IPS-15b (cell line): ENCODE data around the gene PITPNC1.
"Not testable (repeated sequence)": the region's sequence is repeated elsewhere in the genome, so short reads cannot be mapped to it uniquely, and the experiment has no call there.

Experiments
- H3K27me3 ChIP-seq: one replicate; pipeline ENCODE4 v1.6.1; 2013; ENCODE audit warnings: low read length; ENCODE audit not compliant: control insufficient read depth, insufficient read depth
- H3K36me3 ChIP-seq: one replicate; pipeline ENCODE4 v1.6.1; 2013; ENCODE audit warnings: low read length; ENCODE audit not compliant: control insufficient read depth, insufficient read depth
- H3K4me1 ChIP-seq: one replicate; pipeline ENCODE4 v1.6.1; 2013; ENCODE audit warnings: mild to moderate bottlenecking, low read length; ENCODE audit not compliant: control insufficient read depth, insufficient read depth
- H3K4me3 ChIP-seq: one replicate; pipeline ENCODE4 v1.5.1; 2013; ENCODE audit warnings: low read depth, low read length
- H3K9ac ChIP-seq: one replicate; pipeline ENCODE4 v1.6.1; 2013; ENCODE audit warnings: low read depth, mild to moderate bottlenecking, low read length
- H3K9me3 ChIP-seq: one replicate; pipeline ENCODE4 v1.6.1; 2013; ENCODE audit warnings: mild to moderate bottlenecking, low read length; ENCODE audit not compliant: control insufficient read depth, insufficient read depth

The PITPNC1 gene

DNA sequence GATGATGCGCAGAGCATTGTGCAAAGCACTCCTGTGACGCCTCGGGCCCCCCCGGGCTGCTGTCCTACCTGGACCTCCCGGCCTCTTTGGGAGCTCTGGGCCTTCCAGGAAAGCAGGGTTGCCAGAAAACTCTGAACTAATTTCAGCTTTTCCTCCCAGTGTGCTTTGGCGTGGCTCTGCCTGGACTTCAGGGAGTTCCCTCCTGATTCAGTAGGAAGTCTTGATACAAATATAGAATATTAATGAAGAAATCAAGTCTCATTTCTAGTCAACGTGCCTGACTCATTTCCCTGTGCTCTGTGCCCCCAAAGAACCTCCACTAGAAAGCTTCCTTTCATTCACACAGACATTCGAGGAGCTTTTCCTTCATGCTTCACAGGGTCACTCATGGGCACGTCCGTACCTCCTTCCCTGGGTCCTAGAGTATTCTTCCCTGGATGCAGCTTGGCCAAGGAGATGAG lies 256.7 kb downstream of the PITPNC1 start:
- H3K27me3 ChIP-seq = no peaks in the 10 kb centered on the region
- H3K36me3 ChIP-seq = peaks cover 3% of the 10 kb centered on the region

GRCh38 chr17:67635681-67636080 lies 258.6 kb downstream of the PITPNC1 start:
- Histone ChIP-seq H3K4me3 (no peak overlapping the region), H3K4me1 (peaks cover 3% of the 10 kb centered on the region), H3K9me3 (no peaks in the 10 kb centered on the region), H3K36me3 (peaks cover 3% of the 10 kb centered on the region), H3K27me3 (no peaks in the 10 kb centered on the region), H3K9ac (no peak overlapping the region)

More for the DNA sequence above, 256.7 kb downstream of the PITPNC1 start:
- Histone ChIP-seq H3K9ac (no peak overlapping the region), H3K9me3 (no peaks in the 10 kb centered on the region), H3K4me1 (no peaks in the 10 kb centered on the region), H3K4me3 (no peak overlapping the region)

- Histone ChIP-seq H3K9ac (no peak overlapping the region), H3K36me3 (peaks cover 3% of the 10 kb centered on the region), H3K9me3 (no peaks in the 10 kb centered on the region), H3K27me3 (no peaks in the 10 kb centered on the region), H3K4me1 (peaks cover 3% of the 10 kb centered on the region), H3K4me3 (no peak overlapping the region)
These were observed 259.2 kb downstream of the PITPNC1 start for GRCh38 chr17:67636312-67636711.

GRCh38 chr17:67636834-67637520 lies 259.9 kb downstream of the PITPNC1 start:
- Histone ChIP-seq H3K9me3 (no peaks in the 10 kb centered on the region), H3K36me3 (peaks cover 3% of the 10 kb centered on the region), H3K4me3 (no peak overlapping the region), H3K9ac (no peak overlapping the region), H3K4me1 (peaks cover 3% of the 10 kb centered on the region), H3K27me3 (no peaks in the 10 kb centered on the region)

DNA sequence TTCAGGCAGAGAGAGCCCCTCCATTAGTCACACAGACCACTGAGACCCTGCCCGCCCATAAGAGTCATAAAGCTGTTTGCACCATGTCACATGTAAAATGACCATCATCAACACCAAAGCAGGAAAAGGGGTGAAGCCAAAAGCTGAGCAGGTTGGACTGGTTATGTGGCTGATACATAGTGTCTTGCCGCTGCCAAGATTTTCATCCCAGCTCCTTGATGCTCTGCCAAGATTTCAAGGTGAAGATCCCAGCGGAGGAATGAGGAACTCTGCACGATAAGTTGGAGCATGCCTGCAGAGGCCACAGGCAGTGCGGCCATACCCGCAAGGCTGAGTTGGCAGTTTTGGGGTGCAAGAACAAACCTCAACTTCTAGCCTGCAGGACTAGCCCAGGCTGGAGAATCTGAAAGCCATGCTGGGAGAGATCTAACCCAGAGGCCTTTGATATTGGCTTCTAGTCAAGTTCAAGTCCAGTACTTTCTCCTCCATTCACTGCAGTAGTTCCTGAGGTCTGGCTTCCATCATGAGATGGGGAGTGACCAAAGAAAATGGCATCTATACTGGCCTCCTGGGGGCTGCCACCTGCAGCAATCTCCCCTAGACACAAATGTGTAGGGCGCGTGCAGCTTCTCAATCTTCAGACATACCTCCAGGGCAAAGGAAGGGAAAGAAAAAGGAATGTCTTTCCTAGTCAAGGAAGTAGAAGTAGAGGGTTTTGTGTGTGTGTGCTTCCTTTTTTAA lies 261.0 kb downstream of the PITPNC1 start:
- Histone ChIP-seq H3K9me3 (no peaks in the 10 kb centered on the region), H3K36me3 (peaks cover under 1% of the 10 kb centered on the region), H3K9ac (no peak overlapping the region), H3K4me3 (no peak overlapping the region), H3K27me3 (no peaks in the 10 kb centered on the region), H3K4me1 (peaks cover 3% of the 10 kb centered on the region)

- Histone ChIP-seq H3K27me3 (no peaks in the 10 kb centered on the region), H3K4me1 (peaks cover 3% of the 10 kb centered on the region), H3K9me3 (no peaks in the 10 kb centered on the region), H3K36me3 (no peaks in the 10 kb centered on the region), H3K9ac (no peak overlapping the region), H3K4me3 (no peak overlapping the region)
These were observed 261.8 kb downstream of the PITPNC1 start for GRCh38 chr17:67638871-67639270.

DNA sequence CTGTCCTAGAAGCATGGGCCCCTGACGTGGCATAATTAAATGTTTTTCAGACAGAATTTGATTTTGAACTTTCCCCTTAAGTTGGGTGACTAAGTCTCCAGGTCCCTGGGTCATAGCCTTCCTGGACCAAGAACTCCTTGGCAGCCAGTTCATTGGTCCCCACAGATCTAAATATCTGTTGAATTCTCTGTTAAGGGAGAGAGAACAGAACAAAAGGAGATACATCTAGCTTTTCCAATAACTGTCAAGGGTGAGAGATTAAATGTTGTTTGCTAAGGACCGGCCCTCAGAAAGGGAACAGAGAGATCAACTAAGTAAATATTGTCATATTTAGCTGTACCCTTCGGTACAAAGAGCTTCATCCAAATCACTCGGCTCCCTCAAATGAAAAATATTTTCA lies 262.5 kb downstream of the PITPNC1 start:
- Histone ChIP-seq H3K36me3 (no peaks in the 10 kb centered on the region), H3K4me1 (peaks cover 3% of the 10 kb centered on the region), H3K9me3 (no peaks in the 10 kb centered on the region), H3K4me3 (no peak overlapping the region), H3K27me3 (no peaks in the 10 kb centered on the region), H3K9ac (no peak overlapping the region)

DNA sequence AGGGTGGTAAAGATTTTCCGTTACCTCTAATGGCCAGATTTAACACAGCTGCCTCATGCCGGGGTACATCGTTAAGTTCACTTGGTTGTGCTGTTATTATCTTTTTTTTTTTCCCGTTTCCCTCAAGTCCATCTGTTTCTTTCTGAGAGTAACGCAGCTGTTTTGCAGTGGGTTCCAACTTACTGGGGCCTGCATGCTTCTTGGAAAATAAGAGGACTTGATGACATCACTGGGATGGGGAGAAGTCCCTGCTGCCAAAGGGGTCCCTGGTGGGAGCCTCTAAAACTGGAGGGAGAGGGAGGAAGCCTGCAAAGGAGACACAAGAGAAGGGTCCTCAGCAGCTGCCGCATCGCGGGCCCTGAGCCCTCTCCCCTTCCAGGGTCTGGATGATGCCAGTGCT lies 262.9 kb downstream of the PITPNC1 start:
- peaks cover 3% of the 10 kb centered on the region for H3K4me1 ChIP-seq
- H3K4me3 ChIP-seq = no peak overlapping the region
- H3K9me3 ChIP-seq = no peaks in the 10 kb centered on the region
- H3K9ac ChIP-seq = no peak overlapping the region
- H3K27me3 ChIP-seq = no peaks in the 10 kb centered on the region
- no peaks in the 10 kb centered on the region for H3K36me3 ChIP-seq

DNA sequence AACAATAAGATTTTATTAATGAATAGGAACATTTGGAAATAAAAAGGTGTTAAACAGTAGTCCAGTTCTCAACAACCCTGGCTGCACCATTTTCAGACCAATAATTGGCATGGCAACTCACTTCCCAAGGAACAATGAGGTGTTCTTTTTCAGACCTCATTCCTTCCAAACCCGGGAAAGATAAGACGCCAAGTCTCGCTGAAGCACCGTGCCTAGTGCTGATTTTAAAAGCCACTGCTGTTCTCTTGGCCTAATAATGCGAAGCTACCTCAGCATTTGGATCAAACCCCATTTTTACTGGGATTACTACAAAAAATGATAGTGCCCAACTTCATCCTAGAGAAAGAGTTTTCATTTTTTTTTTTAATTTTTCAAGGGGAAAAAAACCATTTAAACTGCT lies 265.4 kb downstream of the PITPNC1 start:
- Histone ChIP-seq H3K27me3 (no peaks in the 10 kb centered on the region), H3K9me3 (no peaks in the 10 kb centered on the region), H3K9ac (no peak overlapping the region), H3K4me1 (peaks cover 3% of the 10 kb centered on the region), H3K4me3 (no peak overlapping the region), H3K36me3 (no peaks in the 10 kb centered on the region)

GRCh38 chr17:67644061-67644460 lies 267.0 kb downstream of the PITPNC1 start:
- H3K27me3 ChIP-seq = no peaks in the 10 kb centered on the region
- no peaks in the 10 kb centered on the region for H3K36me3 ChIP-seq
- H3K9ac ChIP-seq = no peak overlapping the region
- no peak overlapping the region for H3K4me3 ChIP-seq
- no peaks in the 10 kb centered on the region for H3K9me3 ChIP-seq
- peaks cover 3% of the 10 kb centered on the region for H3K4me1 ChIP-seq

- not testable (repeated sequence) for H3K36me3 ChIP-seq, H3K4me1 ChIP-seq, H3K9ac ChIP-seq, H3K9me3 ChIP-seq, H3K27me3 ChIP-seq, H3K4me3 ChIP-seq
These were observed 268.1 kb downstream of the PITPNC1 start for GRCh38 chr17:67645195-67645594.

GRCh38 chr17:67646472-67646871 lies 269.4 kb downstream of the PITPNC1 start:
- H3K36me3 ChIP-seq = no peaks in the 10 kb centered on the region
- no peak overlapping the region for H3K4me3 ChIP-seq
- no peaks in the 10 kb centered on the region for H3K27me3 ChIP-seq
- no peak overlapping the region for H3K9ac ChIP-seq
- no peaks in the 10 kb centered on the region for H3K9me3 ChIP-seq
- H3K4me1 ChIP-seq = peaks cover 6% of the 10 kb centered on the region
